Neural cell (in vitro differentiated cells): ENCODE measurements around the gene PMPCA. TPM values are rescaled to one million over a fixed set of nuclear protein-coding genes. Genes with fewer than 3 reads are reported as not detected.

Experiments used
- H2AFZ ChIP-seq: fragments of 200-600, 300-800 bp; sonication (generic), shearing (Covaris generic); 2 replicates; pipeline ENCODE4 v1.6.0; 2014; ENCODE audit warnings: low read depth, mild to moderate bottlenecking, antibody characterized with exemption, low read length, moderate library complexity
- H3F3A ChIP-seq: fragments of 200-600 bp; shearing (Covaris generic); 2 replicates; pipeline ENCODE4 v1.6.1; 2016; ENCODE audit warnings: mild to moderate bottlenecking, moderate library complexity, mixed read lengths, antibody characterized with exemption, low read length; ENCODE audit not compliant: insufficient read depth, poor library complexity, severe bottlenecking
- H3K27ac ChIP-seq: fragments of 200-600, 300-800 bp; sonication (generic), shearing (Covaris generic); 2 replicates; pipeline ENCODE4 v1.5.1; 2014; ENCODE audit warnings: mild to moderate bottlenecking, low read length, moderate library complexity
- H3K27me3 ChIP-seq: fragments of 300-800, 200-600 bp; sonication (generic), shearing (Covaris generic); 2 replicates; pipeline ENCODE4 v1.6.0; 2014; ENCODE audit warnings: mild to moderate bottlenecking, low read depth, low read length, moderate library complexity; ENCODE audit not compliant: insufficient read depth
- H3K36me3 ChIP-seq: fragments of 300-800, 200-600 bp; sonication (generic), shearing (Covaris generic); 2 replicates; pipeline ENCODE4 v1.5.1; 2014; ENCODE audit warnings: mild to moderate bottlenecking, antibody characterized with exemption, low read length, moderate library complexity; ENCODE audit not compliant: insufficient read depth
- H3K4me2 ChIP-seq: fragments of 300-800, 200-600 bp; sonication (generic), shearing (Covaris generic); 2 replicates; pipeline ENCODE4 v1.6.0; 2014; ENCODE audit warnings: mild to moderate bottlenecking, low read length
- H3K4me3 ChIP-seq: fragments of 300-800, 200-600 bp; sonication (generic), shearing (Covaris generic); 2 replicates; pipeline ENCODE4 v1.5.1; 2014; ENCODE audit warnings: mild to moderate bottlenecking, low read length, moderate library complexity
- H3K79me2 ChIP-seq: fragments of 200-600 bp; shearing (Covaris generic); replicated peaks from 2 replicates; pipeline ENCODE4 v1.6.0; 2014; ENCODE audit warnings: mild to moderate bottlenecking, low read length, moderate library complexity; ENCODE audit not compliant: insufficient read depth
- H3K9ac ChIP-seq: fragments of 300-800, 200-600 bp; sonication (generic), shearing (Covaris generic); 2 replicates; pipeline ENCODE4 v1.6.1; 2016; ENCODE audit warnings: mild to moderate bottlenecking, low read length, mixed read lengths
- H3K9me2 ChIP-seq: fragments of 200-600 bp; shearing (Covaris generic); 2 replicates; pipeline ENCODE4 v1.6.1; 2016; ENCODE audit warnings: mild to moderate bottlenecking, low read length, mixed read lengths; ENCODE audit not compliant: insufficient read depth
- H3K9me3 ChIP-seq: fragments of 200-600, 300-800 bp; sonication (generic), shearing (Covaris generic); 2 replicates; pipeline ENCODE4 v1.6.1; 2016; ENCODE audit warnings: mild to moderate bottlenecking, mixed run types, low read length, moderate library complexity, mixed read lengths
- H4K20me1 ChIP-seq: fragments of 200-600 bp; shearing (Covaris generic); 2 replicates; pipeline ENCODE4 v1.6.1; 2016; ENCODE audit warnings: mild to moderate bottlenecking, mixed run types; ENCODE audit not compliant: insufficient read depth
- EP300 ChIP-seq: fragments of 450-650 bp; conservative IDR thresholded peaks from 2 replicates; pipeline ENCODE4 v1.6.1; 2014; ENCODE audit warnings: antibody characterized with exemption, mild to moderate bottlenecking, moderate library complexity; ENCODE audit not compliant: poor library complexity, severe bottlenecking
- EZH2 ChIP-seq: fragments of 200-600, 300-800 bp; shearing (Covaris generic), sonication (generic); IDR thresholded peaks from 2 replicates; pipeline ENCODE4 v1.6.1; 2014; ENCODE audit warnings: antibody characterized with exemption, low read length, borderline replicate concordance, mild to moderate bottlenecking; ENCODE audit not compliant: insufficient read depth, poor library complexity, severe bottlenecking
- MXI1 ChIP-seq: fragments of 450-650 bp; conservative IDR thresholded peaks from 2 replicates; pipeline ENCODE4 v1.6.1; 2014; ENCODE audit warnings: antibody characterized with exemption, mild to moderate bottlenecking; ENCODE audit not compliant: poor library complexity, severe bottlenecking
- POLR2AphosphoS5 ChIP-seq: IDR thresholded peaks from 2 replicates; pipeline ENCODE4 v1.6.1; 2012
- RAD21 ChIP-seq: fragments of 450-650 bp; conservative IDR thresholded peaks from 2 replicates; pipeline ENCODE4 v1.6.1; 2014; ENCODE audit warnings: antibody characterized with exemption, mild to moderate bottlenecking, moderate library complexity
- SMC3 ChIP-seq: fragments of 450-650 bp; conservative IDR thresholded peaks from 2 replicates; pipeline ENCODE4 v1.6.1; 2014; ENCODE audit warnings: antibody characterized with exemption, mild to moderate bottlenecking, moderate library complexity; ENCODE audit not compliant: poor library complexity
- TAF1 ChIP-seq: IDR thresholded peaks from 2 replicates; pipeline ENCODE4 v1.6.1; 2012; ENCODE audit warnings: low read depth
- polyA plus RNA-seq: library from polyadenylated mRNA; depleted of rRNA; stranded (reverse); fragments of >200 nt; gene quantifications from 2 replicates; pipeline ENCODE4 v1.2.3, GENCODE V29; 2014
- TF ChIP-seq, protein P1 (sequence below): fragments of 450-650 bp; IDR thresholded peaks from 2 replicates; pipeline ENCODE4 v1.5.1; 2014; ENCODE audit warnings: antibody characterized with exemption, mild to moderate bottlenecking, moderate library complexity; ENCODE audit not compliant: poor library complexity, severe bottlenecking
- TF ChIP-seq, protein P2 (sequence below): IDR thresholded peaks from 2 replicates; pipeline ENCODE4 v1.6.1; 2012; ENCODE audit warnings: borderline replicate concordance

PMPCA gene
- polyA plus RNA-seq, 1 donor from 2014 or later: 61.3 TPM

DNA sequence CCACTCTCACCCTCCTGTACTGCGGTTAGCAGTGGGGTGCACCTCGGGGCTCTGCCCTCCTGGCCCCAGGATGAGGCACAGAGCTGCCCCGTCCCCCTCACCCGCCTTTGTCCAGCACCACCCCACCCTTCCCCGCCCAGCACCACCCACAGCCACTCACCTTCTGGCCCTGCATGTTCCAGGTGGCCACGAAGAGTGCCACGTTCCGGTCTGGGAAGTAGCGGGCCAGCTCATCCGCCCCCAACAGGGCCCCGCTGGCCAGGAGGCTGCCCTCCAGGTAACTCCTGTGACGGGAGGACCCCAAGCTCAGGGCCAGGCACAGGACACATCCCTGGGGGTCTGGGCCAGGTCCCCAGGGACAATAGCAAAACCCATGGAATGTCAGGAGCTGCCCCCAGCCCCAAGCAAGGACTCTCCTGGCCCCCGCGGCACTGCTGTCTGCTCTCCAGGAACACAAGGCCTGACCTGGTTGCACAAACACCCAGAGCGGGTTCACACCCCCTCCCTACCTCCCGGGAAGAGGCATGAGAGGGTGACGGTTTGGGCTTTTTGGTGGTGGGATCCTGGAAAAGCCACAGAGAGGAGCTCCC, 24.2 kb downstream of the PMPCA start:
- TF ChIP-seq EZH2 (no peak), MXI1 (no peak), TAF1 (no peak), RAD21 (no peak), EP300 (no peak), SMC3 (no peak), POLR2AphosphoS5 (no peak)
- TF ChIP-seq, protein P1, sequence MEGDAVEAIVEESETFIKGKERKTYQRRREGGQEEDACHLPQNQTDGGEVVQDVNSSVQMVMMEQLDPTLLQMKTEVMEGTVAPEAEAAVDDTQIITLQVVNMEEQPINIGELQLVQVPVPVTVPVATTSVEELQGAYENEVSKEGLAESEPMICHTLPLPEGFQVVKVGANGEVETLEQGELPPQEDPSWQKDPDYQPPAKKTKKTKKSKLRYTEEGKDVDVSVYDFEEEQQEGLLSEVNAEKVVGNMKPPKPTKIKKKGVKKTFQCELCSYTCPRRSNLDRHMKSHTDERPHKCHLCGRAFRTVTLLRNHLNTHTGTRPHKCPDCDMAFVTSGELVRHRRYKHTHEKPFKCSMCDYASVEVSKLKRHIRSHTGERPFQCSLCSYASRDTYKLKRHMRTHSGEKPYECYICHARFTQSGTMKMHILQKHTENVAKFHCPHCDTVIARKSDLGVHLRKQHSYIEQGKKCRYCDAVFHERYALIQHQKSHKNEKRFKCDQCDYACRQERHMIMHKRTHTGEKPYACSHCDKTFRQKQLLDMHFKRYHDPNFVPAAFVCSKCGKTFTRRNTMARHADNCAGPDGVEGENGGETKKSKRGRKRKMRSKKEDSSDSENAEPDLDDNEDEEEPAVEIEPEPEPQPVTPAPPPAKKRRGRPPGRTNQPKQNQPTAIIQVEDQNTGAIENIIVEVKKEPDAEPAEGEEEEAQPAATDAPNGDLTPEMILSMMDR: no peak
- TF ChIP-seq, protein P2, sequence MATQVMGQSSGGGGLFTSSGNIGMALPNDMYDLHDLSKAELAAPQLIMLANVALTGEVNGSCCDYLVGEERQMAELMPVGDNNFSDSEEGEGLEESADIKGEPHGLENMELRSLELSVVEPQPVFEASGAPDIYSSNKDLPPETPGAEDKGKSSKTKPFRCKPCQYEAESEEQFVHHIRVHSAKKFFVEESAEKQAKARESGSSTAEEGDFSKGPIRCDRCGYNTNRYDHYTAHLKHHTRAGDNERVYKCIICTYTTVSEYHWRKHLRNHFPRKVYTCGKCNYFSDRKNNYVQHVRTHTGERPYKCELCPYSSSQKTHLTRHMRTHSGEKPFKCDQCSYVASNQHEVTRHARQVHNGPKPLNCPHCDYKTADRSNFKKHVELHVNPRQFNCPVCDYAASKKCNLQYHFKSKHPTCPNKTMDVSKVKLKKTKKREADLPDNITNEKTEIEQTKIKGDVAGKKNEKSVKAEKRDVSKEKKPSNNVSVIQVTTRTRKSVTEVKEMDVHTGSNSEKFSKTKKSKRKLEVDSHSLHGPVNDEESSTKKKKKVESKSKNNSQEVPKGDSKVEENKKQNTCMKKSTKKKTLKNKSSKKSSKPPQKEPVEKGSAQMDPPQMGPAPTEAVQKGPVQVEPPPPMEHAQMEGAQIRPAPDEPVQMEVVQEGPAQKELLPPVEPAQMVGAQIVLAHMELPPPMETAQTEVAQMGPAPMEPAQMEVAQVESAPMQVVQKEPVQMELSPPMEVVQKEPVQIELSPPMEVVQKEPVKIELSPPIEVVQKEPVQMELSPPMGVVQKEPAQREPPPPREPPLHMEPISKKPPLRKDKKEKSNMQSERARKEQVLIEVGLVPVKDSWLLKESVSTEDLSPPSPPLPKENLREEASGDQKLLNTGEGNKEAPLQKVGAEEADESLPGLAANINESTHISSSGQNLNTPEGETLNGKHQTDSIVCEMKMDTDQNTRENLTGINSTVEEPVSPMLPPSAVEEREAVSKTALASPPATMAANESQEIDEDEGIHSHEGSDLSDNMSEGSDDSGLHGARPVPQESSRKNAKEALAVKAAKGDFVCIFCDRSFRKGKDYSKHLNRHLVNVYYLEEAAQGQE: no peak
- Histone ChIP-seq H3K4me3 (no peak overlapping the region), H3K27ac (no peak overlapping the region), H2AFZ (no peak overlapping the region), H3K9ac (no peak overlapping the region), H3K79me2 (peaks cover 32% of the 10 kb centered on the region), H3K9me3 (no peaks in the 10 kb centered on the region), H3K36me3 (no peaks in the 10 kb centered on the region), H4K20me1 (no peaks in the 10 kb centered on the region), H3F3A (no peaks in the 10 kb centered on the region), H3K4me2 (no peak overlapping the region), H3K27me3 (no peaks in the 10 kb centered on the region), H3K9me2 (no peaks in the 10 kb centered on the region)

DNA sequence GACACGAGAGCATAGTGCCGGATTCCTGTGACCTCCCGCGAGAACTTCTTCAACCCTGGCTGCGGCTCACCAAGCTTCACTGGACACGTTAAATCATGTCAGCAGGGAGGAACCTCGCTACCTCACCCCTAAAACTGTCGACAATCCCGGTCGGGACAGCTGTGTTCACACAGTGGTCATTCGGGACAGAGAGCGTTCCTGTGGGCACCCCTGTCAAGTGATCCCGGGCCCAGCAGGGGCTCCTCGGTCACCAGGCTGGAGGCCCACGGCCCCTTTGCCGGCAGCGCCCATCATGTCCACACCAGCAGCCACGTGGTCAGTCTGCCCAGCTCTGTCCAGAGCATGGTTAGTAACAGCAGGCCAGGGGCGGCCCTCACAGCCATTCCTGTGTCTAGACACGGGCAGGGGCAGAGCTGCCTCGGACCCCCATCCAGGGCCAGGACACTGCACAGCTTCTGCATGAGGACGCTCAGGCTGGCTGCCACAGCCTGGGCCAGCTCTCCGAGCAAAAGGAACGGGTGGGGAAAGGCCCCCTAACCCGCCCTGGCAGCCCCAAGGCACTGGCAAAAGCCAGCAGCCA, 25.7 kb downstream of the PMPCA start:
- H3K79me2 ChIP-seq: peaks cover 32% of the 10 kb centered on the region
- no peak overlapping the region for H3K9ac ChIP-seq
- H3K4me3 ChIP-seq: peak overlapping the region; percentile 96
- H3K36me3 ChIP-seq: no peaks in the 10 kb centered on the region
- no peaks in the 10 kb centered on the region for H3K9me2 ChIP-seq
- no peaks in the 10 kb centered on the region for H3F3A ChIP-seq
- no peak overlapping the region for H3K27ac ChIP-seq
- H3K9me3 ChIP-seq: no peaks in the 10 kb centered on the region
- H3K27me3 ChIP-seq: no peaks in the 10 kb centered on the region
- TF ChIP-seq POLR2AphosphoS5: no peak
- H3K4me2 ChIP-seq: no peak overlapping the region
- H2AFZ ChIP-seq: no peak overlapping the region
- no peaks in the 10 kb centered on the region for H4K20me1 ChIP-seq
